GM15510 (cell line): ENCODE measurements around the gene BEND5.

Experiments used
- POLR2A ChIP-seq: IDR thresholded peaks from 3 replicates; pipeline ENCODE4 v1.6.1; 2011; ENCODE audit warnings: borderline replicate concordance; ENCODE audit not compliant: insufficient read length; ENCODE audit errors: extremely low read depth

BEND5 gene

DNA sequence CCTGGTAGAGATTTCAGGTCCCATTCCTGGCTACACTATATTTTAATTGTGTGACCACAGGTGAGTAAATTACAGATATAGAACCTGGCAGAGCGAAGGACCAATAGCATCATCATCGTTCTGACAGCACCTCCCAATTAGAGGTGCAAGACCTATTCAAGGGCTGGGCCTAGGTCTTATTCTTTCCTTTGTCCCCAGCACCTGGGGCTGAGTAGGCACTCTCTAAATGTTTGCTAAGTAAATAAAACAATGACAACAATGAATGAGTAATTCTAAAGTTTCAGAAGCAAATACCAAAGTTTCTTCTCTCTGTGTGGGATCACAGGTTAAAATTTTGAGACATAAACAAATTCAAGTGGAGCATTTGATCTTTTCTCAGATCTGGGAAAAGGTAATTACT, 32.7 kb downstream of the BEND5 start:
- TF ChIP-seq POLR2A = no peak

DNA sequence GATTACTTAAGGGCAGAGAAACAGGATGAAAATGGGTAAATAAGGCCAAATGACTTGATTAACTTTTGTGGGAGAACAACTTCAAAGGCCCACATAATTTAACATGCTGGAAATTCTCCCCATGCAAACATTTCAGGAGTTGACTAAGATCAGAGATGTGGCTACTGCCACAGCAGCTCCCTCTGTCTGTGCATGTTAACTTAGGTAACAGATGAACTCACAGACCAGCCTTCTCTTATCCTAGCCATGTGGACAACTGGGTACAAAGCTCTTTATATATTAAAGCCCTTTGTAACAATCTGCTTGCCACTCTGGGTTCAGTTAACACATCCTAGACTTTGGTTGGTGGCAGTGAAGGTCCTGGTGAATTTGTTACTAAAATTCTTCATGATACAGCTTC, 33.2 kb downstream of the BEND5 start:
- no peak for TF ChIP-seq POLR2A

DNA sequence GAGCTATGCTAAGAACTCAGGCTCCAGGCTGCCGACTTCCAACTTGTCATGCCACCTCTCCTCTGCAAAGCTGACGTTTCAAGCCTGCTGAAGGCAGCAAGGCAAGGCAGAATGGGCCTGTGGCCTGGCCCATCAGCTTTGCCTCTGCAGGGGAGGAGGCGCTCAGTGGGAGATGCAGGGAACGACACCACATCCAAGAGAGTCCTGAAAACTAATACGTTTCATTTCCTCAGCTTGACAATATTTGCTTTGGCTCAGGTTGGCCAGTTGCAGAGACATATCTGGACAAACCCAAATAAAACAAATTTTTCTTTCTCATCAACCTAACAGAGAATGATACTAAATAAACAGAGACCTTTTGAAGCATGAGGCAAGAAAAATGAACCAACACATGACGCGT, 35.3 kb downstream of the BEND5 start:
- no peak for TF ChIP-seq POLR2A

DNA sequence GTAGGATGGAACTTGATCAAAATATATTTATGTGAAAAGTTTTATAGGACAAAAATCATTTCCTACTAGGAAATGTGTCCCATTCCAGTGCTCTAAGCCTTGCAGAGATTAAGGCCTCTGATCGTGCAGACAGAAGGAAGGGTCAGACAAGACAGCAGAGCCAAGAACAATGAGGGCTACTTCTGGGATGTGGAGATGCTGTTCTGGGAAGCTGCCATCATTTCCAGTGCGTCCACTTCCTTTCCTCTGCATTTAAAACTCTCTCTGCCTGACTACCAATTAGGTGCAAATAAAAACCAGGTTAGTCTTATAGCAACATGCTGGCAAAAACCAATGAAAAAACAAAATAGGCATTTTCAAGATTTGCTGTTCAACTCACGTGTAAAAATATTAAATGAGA, 36.1 kb downstream of the BEND5 start:
- no peak for TF ChIP-seq POLR2A

DNA sequence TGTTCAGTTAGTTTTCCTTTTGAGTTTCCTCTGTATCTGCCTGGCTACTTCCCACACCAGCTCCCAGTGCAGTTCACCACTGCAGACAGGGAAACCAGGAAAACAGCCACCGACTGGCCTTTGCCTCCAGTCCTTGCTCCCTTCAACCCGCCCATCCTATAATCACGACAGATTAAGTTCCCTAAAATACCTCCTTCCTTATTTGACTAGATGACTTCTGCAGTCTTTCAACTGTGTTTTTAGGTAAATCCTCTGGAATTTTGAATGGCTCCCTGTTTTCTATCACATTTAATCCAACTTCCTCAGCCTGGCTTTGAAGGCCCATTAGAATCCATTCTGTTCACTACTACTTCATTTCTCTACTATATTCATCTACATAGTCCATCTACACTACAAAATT, 37.6 kb downstream of the BEND5 start:
- no peak for TF ChIP-seq POLR2A

DNA sequence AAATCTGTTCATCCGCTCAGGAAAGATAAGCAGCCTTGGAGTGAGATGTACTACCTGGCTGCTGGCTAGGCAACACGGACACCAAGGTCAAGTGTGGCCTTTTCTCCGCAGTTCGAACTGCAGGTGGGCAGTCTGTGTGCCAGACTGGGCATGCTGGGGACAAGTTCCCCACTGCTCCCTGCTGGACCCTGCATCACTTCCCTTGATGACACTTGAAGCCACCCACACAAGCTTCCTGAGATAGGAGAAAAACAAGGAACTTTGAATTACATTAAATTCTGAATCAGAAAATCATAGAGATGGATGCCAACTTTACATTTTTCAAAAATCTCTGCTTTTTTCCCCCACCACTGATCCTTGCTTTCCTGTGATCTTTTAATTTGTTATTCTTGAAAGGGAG, 38.3 kb downstream of the BEND5 start:
- no peak for TF ChIP-seq POLR2A

DNA sequence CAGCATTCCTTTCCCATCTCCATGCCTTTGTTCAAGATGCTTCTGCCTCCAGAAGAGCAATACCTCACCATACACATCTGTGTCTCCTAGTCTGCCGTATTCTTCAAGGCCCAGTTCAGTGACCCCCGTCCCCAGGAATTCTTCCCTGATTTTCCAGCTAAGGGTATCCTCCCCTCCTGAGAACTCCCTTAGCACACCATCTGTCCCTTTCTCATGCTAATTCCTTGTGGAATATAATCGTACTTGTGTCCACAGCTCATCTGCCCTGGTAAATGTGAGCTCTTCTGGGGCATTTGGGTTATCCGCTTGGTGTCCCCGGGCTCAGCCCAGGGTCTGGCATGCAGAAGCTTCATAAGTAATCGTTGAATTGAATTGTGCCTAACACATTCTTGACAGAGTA, 40.9 kb downstream of the BEND5 start:
- TF ChIP-seq POLR2A = no peak

DNA sequence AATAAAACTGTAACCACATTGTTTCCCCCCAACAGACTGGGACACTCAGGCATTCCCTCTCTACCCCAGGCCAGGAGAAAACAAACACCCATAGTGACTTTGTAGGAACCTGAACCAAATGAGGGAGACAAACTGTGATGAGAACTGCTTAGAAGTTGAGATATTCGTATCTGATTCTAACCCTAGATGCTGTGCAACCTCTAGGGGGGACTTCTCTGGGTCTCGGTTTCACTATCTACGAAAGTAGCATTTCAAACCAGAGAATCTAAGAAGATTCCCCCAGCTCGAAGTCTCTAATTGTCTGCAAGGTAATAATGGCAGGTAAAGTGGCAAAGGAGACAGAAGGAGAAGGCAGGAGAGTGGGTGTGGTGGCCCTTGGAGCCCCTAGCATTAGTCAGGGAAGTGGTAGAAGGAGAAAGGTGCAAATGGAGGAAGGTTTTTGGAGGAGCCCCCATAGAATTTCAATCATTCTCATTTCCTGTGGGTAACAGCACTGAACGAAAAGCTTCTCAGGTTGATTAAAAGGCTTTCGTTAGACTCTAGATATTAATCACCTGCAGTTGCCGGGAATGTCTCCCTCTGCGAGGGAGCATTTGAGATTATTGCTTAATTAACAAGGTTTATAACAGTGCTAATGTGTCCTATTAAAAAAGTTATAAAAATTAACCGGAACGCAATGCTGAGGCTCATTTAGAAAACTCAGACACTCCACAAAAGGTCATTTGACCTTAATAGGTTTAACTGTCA, 46.4 kb downstream of the BEND5 start:
- no peak for TF ChIP-seq POLR2A

DNA sequence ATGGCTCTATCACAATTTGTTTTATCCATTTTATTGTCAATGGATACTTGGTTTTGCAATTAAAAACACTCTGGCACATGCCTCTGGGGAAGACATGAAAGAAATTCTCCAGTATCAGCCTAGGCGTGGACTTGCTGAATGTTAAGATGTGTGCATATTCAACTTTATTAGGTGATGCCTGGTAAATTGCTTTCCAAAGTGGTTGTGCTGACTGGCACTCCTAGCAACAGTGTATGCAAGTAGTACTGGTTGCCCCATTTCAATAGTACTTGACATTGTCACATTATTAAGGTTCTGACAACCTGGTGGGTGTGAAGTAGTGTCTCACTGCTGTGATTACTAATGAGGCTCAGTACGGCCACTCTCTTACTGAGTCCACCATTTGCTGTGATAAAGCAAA, 48.1 kb downstream of the BEND5 start:
- TF ChIP-seq POLR2A = no peak

DNA sequence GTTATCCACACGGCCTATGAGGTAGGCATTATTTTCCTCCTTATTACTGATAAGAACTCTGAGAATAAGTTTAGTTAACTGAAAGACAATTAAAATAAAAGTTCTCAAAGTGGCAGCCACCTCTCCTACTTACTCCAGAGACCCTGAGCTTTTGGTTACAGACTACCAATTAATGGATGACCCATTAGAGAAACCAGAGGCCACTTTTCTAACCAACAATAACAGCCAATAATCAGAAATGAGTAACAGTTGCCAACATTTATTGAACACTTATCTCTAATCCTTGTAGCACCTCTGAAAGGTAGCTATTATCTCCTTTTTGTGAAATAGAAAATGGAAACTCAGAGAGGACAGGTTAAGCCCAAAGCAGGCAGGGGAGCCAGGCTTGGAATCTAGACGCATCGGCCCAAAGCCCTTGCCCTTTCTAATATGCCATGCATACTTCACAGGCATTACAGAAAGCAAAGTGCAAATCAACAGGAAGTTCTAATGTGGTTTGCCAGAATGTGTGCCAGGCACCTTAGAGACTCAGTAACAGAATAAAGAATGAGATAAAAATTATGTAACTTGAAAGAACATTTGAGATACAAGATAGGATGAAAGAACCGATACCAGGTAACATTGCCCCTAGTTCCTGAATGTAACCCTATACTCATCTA, 50.0 kb downstream of the BEND5 start:
- TF ChIP-seq POLR2A = no peak

DNA sequence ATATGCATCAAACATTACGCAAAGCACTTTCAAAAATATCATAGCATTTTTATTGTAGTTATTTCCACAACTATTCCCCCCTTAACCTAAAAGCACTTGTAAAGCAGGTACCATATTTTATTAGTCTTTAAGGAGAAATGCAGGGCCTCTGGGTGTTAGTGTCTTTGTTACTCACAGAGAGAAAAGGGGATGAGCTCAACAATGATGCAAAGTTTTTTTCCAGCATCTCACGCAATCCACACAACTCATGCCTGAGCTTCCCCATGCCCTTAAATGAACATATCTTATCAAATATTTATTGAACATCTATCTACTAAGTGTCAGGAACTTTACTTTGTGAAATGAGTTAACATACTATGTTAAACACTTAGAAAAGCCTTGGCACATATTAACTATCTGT, 50.6 kb downstream of the BEND5 start:
- no peak for TF ChIP-seq POLR2A

DNA sequence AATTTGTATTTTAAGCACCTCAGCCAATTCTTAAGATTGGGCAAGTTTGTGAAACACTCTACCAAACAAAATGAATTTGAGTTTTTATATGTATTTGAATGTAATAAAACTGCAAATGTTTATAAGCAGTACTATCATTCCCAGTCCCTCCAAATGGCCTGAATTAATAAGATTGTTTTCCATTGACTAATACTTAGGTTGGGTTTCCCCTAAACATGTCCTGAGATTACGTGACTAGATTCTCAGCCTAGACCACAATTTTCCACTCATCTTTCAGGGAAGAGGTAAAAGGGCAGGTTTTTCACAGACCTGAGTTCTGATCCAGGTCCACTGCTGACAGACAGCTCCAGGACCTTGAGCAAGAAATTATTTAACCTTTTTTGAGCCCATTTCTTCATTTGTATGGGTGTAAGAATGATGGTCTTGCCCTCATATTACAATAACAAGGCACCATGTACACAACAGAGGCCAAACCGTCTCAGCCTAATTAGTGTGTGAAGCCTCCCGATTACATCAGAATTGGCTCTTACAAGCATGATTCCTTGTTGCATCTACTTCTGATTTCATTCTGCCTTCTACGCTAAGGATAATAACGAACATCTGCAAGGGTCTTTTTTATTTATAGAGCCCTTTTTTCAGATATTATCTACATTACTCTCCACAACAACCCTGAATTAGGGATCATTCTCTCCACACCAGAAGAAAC, 51.2 kb downstream of the BEND5 start:
- TF ChIP-seq POLR2A = no peak

DNA sequence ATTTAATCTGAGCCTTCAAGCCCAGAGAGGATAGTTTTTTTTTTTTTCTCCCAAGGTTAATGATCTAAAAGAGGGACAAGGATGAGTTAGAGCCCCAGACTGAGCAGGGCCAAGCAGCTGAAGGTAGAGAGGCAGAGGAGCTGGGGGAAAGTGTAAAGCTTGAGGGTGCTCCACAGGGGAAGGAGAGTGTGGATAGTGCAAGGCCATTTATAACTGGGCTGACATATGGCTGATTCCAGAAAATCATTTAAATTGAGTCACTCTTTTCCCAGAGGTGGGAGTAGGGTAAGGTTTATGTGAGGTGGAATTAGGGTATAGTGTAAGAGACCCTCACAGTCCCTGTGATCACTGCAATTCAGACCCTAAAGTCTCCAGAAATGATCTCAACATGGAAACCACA, 55.8 kb downstream of the BEND5 start:
- TF ChIP-seq POLR2A = no peak

DNA sequence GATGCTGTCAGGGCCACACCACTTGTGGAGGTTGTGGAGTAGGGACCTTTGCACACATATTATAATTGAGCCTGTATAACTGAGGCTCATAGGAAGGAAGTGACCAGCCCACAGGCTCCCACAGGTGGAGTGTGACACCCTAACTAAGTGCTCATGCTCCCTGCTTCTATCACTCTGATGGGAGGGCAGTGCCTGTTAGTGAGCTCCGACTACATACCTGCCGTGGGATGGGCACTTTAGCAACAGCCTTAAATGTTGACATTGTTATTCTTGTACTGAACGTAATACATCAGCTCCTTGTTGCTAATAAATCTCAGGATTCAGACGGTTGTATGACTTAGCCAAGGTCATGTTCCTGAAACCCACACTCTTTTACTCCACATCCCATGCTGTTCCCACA, 58.0 kb downstream of the BEND5 start:
- TF ChIP-seq POLR2A = no peak

DNA sequence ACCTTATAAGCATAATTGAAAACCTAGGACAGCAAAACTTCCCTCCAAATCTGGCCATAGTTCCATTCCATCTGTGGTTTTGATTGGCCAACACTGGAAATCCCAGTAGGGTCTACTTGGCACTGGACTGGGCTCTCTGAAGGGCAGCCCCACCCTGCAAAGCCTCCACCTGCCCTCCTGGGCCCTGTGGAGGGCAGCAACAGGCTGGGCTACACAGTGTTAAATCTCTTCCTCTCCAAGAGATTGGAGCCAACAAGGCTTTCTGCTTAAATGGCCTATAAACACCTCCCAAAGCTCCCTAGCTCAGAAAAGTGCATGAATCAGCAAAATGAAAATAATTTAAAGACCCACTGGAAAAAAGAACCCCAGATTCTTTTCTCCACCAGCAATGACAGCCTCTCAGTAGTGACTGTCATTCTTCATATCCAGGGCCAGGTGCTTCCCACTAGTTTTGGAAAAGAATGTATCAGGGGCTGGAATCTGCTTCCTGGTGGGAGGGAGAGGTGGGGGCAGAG, 58.5 kb downstream of the BEND5 start:
- no peak for TF ChIP-seq POLR2A
